BJ (cell line): ENCODE data around the gene METTL5. TPM values are rescaled to one million over a fixed set of nuclear protein-coding genes. Genes with fewer than 3 reads are reported as not detected.
"Not testable (repeated sequence)": the region's sequence is repeated elsewhere in the genome, so short reads cannot be mapped to it uniquely, and the experiment has no call there.

Source experiments
- CTCF ChIA-PET: fragments of 350-600 bp; formaldehyde crosslinking; extraction: SDS; loops from one replicate; lab custom pipeline; 2021; ENCODE audit warnings: antibody characterized with exemption, inconsistent platforms; lab: Yijun Ruan, JAX
- POLR2A ChIA-PET: fragments of 300-600 bp; sonication (Branson Sonifier 250); formaldehyde crosslinking; extraction: SDS; loops from one replicate; lab custom pipeline; 2021; ENCODE audit warnings: antibody characterized with exemption; lab: Charles Lee
- DNase-seq: peaks from one replicate; pipeline ENCODE4 v3.0.0-alpha.2; 2011; ENCODE audit warnings: low read depth
- H3K27me3 ChIP-seq: 2 replicates; pipeline ENCODE4 v1.6.0; 2011; ENCODE audit warnings: low read length; ENCODE audit not compliant: control insufficient read depth, insufficient read depth
- H3K36me3 ChIP-seq: 2 replicates; pipeline ENCODE4 v1.5.1; 2011; ENCODE audit warnings: low read length; ENCODE audit not compliant: control insufficient read depth, insufficient read depth
- H3K4me3 ChIP-seq: 2 replicates; pipeline ENCODE4 v1.5.1; 2011; ENCODE audit warnings: low read depth, mild to moderate bottlenecking, control low read depth, low read length
- polyA plus RNA-seq: library from polyadenylated mRNA; depleted of rRNA; stranded (reverse); fragments of >200 nt; gene quantifications from 2 replicates; pipeline ENCODE4 v1.2.3, GENCODE V29; 2011
- TF ChIP-seq, protein P1 (sequence below): IDR thresholded peaks from 2 replicates; pipeline ENCODE4 v1.5.1; 2011; ENCODE audit warnings: low read depth, mild to moderate bottlenecking, control low read depth, inconsistent platforms, low read length, moderate library complexity; ENCODE audit not compliant: insufficient read depth

The METTL5 gene
- polyA plus RNA-seq, 1 experiment, result 17.3 TPM

DNA sequence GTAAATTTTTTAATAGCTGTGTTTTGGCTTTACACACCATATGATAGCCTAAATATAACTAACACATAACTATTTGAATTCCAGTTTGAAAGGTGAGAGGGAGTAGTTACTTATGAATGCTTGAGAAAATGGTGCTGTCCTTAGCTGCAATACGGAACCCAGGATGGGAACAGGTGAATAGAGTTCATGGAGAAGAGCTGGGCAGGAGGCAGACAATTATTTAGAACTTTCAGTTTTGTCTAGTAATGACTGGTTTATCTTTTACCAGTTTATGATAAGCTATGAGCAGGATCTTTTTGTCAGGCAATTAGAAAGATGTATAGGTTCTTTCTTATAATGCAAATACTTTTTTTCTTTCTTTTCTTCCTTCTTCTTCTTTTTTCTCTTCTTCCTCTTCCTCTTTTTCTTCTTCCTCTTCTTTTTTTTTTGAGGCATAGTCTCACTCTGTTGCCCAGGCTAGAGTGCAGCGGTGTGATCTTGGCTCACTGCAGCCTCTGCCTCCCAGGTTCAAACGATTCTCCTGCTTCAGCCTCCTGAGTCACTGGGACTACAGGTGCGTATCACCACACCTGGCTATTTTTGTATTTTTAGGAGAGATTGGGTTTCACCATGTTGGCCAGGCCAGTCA, 28.4 kb upstream of the METTL5 start:
- POLR2A ChIA-PET, result no interaction called here

DNA sequence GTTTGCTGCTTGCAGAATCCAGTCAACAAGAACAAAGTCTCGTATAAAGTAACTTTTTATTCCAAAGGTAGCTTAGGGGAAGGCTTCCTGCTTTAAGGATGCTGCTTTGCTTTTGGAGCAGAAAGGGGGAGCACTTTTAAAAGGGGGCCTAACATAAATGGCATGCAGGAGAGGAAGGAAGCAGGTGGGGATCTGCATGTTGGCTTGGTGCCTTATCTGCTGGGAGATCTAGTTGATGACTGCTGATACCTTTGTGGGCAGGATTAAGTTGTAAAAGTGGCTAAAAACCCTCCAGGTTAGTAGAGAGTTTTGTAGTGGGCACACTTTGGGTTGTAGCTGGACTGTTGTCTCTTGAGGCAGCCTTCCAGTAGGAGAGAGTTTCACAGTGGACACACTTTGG, 25.0 kb upstream of the METTL5 start:
- Histone ChIP-seq H3K36me3 (no peaks in the 10 kb centered on the region), H3K4me3 (no peak overlapping the region), H3K27me3 (no peaks in the 10 kb centered on the region)
- ChIA-PET CTCF (no interaction called here), POLR2A (interaction anchor here (0.7 to 1.0 kb wide), 2 partner anchors 9 to 219 kb away, joined by 4 to 10 read pairs; no protein-coding TSS in a partner anchor)
- no peak for DNase-seq
- TF ChIP-seq, protein P1, sequence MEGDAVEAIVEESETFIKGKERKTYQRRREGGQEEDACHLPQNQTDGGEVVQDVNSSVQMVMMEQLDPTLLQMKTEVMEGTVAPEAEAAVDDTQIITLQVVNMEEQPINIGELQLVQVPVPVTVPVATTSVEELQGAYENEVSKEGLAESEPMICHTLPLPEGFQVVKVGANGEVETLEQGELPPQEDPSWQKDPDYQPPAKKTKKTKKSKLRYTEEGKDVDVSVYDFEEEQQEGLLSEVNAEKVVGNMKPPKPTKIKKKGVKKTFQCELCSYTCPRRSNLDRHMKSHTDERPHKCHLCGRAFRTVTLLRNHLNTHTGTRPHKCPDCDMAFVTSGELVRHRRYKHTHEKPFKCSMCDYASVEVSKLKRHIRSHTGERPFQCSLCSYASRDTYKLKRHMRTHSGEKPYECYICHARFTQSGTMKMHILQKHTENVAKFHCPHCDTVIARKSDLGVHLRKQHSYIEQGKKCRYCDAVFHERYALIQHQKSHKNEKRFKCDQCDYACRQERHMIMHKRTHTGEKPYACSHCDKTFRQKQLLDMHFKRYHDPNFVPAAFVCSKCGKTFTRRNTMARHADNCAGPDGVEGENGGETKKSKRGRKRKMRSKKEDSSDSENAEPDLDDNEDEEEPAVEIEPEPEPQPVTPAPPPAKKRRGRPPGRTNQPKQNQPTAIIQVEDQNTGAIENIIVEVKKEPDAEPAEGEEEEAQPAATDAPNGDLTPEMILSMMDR, result no peak

More for the DNA sequence above, 28.4 kb upstream of the METTL5 start:
- H3K4me3 ChIP-seq, result no peak overlapping the region
- H3K27me3 ChIP-seq, result no peaks in the 10 kb centered on the region
- CTCF ChIA-PET, result interaction anchor here (0.6 to 0.9 kb wide), 3 partner anchors 26 to 56 kb away, joined by 3 read pairs; partner anchors contain the start of gene UBR3
- no peaks in the 10 kb centered on the region for H3K36me3 ChIP-seq
- TF ChIP-seq, protein P1, result no peak
- DNase-seq, result no peak

DNA sequence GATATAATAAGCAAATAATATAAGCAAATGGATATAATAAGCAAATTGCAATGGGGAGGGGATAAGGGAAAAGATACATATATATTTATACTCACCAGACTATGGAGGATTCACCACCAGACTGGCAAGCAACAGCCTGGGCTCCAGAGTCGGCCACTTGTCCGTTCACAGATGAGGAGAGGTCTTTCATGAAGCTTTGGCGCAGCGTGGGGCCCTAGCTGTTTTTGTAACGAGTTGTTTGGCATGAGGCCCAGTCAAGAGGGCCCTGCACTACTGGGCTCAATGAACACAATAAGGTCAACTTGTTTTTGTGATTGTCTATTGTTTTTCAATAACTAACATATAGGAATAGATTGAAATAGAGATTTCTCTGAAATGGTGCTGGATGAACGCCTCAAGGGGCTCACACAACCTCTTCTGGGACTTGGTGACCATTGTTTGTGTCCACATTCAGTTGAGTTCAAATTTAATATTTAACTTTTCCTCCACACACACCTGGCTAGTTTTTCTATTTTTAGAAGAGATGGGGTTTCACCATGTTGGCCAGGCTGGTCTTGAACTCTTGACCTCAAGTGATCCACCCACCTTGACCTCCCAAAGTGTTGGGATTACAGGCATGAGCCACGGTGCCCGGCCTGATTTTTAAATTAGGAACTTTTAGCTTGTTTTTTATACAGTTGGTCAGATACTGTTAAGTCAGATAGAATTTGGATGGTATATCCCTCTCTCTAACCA, 24.4 kb upstream of the METTL5 start:
- H3K36me3 ChIP-seq, CTCF ChIA-PET: not testable (repeated sequence)
- POLR2A ChIA-PET, result interaction anchor here (0.7 to 1.0 kb wide), 2 partner anchors 9 to 219 kb away, joined by 4 to 10 read pairs; no protein-coding TSS in a partner anchor

DNA sequence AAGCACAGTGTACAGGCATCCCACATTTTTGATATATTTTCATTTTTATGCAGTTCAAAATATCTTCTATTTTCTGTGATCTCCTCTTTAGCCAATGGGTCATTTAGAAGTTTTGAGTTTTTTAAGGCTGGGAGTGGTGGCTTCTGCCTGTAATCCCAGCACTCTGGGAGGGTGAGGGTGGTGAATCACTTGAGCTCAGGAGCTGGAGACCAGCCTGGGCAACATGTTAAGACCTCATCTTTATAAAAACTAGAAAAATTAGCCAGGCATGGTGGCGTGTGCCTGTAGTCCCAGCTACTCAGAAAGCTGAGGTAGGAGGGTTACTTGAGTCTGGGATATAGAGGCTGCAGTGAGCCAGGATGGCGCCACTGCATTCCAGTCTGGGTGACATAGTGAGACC, 20.3 kb upstream of the METTL5 start:
- Histone ChIP-seq H3K4me3 (no peak overlapping the region), H3K27me3 (no peaks in the 10 kb centered on the region), H3K36me3 (no peaks in the 10 kb centered on the region)
- TF ChIP-seq, protein P1, result no peak
- ChIA-PET CTCF (no interaction called here), POLR2A (no interaction called here)
- no peak for DNase-seq

More for the DNA sequence above, 24.4 kb upstream of the METTL5 start:
- not testable (repeated sequence) for H3K4me3 ChIP-seq, DNase-seq, H3K27me3 ChIP-seq

DNA sequence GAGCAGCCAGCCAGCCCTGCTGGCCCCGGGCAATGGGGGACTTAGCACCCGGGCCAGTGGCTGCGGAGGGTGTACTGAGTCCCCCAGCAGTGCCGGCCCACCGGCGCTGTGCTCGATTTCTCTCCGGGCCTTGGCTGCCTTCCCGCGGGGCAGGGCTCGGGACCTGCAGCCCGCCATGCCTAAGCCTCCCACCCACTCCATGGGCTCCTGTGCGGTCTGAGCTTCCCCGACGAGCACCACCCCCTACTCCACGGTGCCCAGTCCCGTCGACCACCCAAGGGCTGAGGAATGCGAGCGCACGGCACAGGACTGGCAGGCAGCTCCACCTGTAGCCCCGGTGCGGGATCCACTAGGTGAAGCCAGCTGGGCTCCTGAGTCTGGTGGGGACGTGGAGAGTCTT, 16.9 kb upstream of the METTL5 start:
- H3K27me3 ChIP-seq, POLR2A ChIA-PET, DNase-seq, H3K36me3 ChIP-seq, H3K4me3 ChIP-seq: not testable (repeated sequence)
- CTCF ChIA-PET, result interaction anchor here (0.6 kb wide), 1 partner anchor 12 kb away, joined by 3 read pairs; no protein-coding TSS in a partner anchor

DNA sequence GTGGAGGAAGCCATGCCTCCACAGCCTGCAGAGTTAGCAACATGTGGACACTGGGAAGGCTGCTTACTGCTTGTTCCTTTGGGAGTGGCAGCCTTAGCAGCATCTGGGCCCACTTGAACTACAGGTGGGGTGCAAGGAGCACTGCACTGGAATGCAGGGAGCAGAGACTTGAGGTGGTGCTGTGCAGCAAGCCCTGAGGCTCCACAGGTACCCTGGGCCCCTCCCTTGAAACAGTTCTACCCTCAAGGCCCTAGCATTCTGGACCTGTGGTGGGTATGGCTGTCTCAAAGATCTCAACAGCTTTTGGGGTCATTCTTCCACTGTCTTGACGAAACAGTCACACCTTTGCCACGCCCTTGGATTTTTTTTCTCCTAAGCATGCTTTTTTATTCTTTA, 16.0 kb upstream of the METTL5 start:
- Histone ChIP-seq H3K36me3 (no peaks in the 10 kb centered on the region), H3K4me3 (no peak overlapping the region), H3K27me3 (no peaks in the 10 kb centered on the region)
- ChIA-PET CTCF (no interaction called here), POLR2A (no interaction called here)
- TF ChIP-seq, protein P1, result no peak
- no peak for DNase-seq
